Transverse colon (tissue), 4 donors: Measurements from ENCODE around the gene EPM2A.

Experiments used
- CTCF ChIP-seq, 5 experiments: fragments of 200-600 bp in 3 of 5; fragments of 450-650 bp in 2 of 5; sonication (generic) in 3 of 5; IDR thresholded peaks; 1 replicate in 2 of 5; 2 replicates in 3 of 5; pipeline ENCODE4 v1.5.1; 2016 to 2017; ENCODE audit warnings: antibody characterized with exemption in 5 of 5, inconsistent platforms in 3 of 5, mild to moderate bottlenecking in 2 of 5, moderate library complexity in 1 of 5
- POLR2A ChIP-seq: fragments of 450-650 bp; IDR thresholded peaks from one replicate; pipeline ENCODE4 v1.6.1; 2016; ENCODE audit warnings: antibody characterized with exemption, mild to moderate bottlenecking, moderate library complexity
- POLR2AphosphoS5 ChIP-seq, 3 donors: sonication (generic); formaldehyde crosslinking; IDR thresholded peaks; one replicate each; pipeline ENCODE4 v1.6.1; 2016; ENCODE audit warnings: antibody characterized with exemption in 3 of 3

GRCh38 chr6:145669627-145670034, 65.7 kb downstream of the EPM2A start:
- TF ChIP-seq CTCF (IDR thresholded peaks at IDR 0.05) (no peak), POLR2A (no peak), POLR2AphosphoS5 (IDR thresholded peaks at IDR 0.05) (peak in 1 of 3 donors; percentile 54)
